Measurements from ENCODE around the gene IQSEC3.

Gene IQSEC3

DNA sequence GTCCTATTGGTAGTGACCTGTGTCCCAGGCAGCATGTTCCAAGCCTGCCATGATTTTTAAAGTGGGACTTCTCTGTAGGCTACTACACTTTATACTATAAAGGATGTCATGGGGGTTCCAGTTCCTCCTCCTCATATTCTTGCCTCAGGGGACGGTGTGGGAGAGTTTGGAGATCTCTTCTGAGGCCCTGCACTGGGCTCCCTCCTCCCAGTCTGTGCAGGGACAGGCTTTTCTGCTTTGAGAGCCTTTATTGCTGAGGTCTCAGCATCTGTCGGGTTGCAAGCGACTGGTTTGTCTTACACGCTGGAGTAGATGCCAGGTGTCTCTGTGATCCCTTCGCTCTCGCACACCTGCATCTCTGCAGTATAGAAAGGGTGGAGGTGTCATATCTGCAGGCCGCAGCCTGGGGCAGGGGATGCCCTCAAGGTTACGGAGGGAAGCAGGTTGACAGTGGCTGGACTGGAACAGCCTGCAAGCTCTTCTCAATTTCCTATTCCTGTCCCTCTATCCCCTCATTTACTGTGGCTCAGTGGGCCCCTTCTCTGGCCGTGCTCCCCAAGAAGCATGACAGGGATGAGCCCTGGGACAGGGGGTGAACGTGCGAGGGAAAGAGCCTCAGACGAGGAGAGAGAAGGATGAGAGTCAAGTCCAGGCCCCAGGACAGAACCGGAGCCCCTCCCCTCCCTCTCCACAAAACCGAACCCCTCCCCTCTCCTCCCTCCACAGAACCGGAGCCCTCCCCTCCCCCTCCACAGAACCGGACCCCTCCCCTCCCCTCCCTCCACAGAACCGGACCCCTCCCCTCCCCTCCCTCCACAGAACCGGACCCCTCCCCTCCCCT is 96.1 kb downstream of the IQSEC3 start:
- Mint-ChIP-seq H3K4me1 (peaks cover 44% of the 10 kb centered on the region), H3K36me3 (ENCODE audit: low read depth) (peaks cover 4% of the 10 kb centered on the region), H3K27me3 (ENCODE audit: low read depth, poor library complexity) (peaks cover 18% of the 10 kb centered on the region), H3K4me3 (no peak overlapping the region), H3K9me3 (no peaks in the 10 kb centered on the region), H3K27ac (peak overlapping the region; percentile 15)
- TF ChIP-seq, protein P1, sequence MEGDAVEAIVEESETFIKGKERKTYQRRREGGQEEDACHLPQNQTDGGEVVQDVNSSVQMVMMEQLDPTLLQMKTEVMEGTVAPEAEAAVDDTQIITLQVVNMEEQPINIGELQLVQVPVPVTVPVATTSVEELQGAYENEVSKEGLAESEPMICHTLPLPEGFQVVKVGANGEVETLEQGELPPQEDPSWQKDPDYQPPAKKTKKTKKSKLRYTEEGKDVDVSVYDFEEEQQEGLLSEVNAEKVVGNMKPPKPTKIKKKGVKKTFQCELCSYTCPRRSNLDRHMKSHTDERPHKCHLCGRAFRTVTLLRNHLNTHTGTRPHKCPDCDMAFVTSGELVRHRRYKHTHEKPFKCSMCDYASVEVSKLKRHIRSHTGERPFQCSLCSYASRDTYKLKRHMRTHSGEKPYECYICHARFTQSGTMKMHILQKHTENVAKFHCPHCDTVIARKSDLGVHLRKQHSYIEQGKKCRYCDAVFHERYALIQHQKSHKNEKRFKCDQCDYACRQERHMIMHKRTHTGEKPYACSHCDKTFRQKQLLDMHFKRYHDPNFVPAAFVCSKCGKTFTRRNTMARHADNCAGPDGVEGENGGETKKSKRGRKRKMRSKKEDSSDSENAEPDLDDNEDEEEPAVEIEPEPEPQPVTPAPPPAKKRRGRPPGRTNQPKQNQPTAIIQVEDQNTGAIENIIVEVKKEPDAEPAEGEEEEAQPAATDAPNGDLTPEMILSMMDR (IDR thresholded peaks at IDR 0.05): no peak
- DNase-seq: peak; percentile 35

DNA sequence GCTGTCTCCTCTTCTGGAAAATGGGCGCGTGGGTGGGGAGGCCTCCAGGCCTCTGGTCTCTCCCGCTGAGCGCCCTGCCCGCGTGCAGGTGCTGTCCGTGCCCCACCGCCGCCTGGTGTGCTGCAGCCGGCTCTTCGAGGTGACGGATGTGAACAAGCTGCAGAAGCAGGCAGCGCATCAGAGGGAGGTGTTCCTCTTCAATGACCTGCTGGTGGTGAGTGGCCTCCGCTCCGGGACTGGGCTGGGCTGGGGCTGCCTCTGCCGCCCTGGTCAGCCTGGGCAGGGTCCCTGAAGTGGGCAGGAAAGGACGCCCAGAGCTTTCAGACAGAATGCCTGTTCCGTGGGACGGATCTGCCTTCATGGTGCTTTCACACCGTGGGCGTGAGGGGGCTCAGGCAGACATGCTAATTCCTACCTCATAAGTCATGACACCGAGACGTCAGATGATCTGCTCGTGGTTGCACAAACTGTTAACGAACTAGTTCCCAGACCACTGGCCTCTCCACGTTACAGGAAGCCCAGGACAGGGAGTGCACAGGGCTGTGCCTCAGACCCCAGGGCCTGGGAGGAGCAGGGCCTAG is 96.9 kb downstream of the IQSEC3 start:
- Mint-ChIP-seq H3K36me3 (ENCODE audit: low read depth) (peaks cover 4% of the 10 kb centered on the region), H3K9me3 (no peaks in the 10 kb centered on the region), H3K27ac (no peak overlapping the region), H3K4me1 (peaks cover 52% of the 10 kb centered on the region), H3K4me3 (no peak overlapping the region), H3K27me3 (ENCODE audit: low read depth, poor library complexity) (peaks cover 18% of the 10 kb centered on the region)
- TF ChIP-seq, protein P1 (IDR thresholded peaks at IDR 0.05): no peak
- no peak for DNase-seq

DNA sequence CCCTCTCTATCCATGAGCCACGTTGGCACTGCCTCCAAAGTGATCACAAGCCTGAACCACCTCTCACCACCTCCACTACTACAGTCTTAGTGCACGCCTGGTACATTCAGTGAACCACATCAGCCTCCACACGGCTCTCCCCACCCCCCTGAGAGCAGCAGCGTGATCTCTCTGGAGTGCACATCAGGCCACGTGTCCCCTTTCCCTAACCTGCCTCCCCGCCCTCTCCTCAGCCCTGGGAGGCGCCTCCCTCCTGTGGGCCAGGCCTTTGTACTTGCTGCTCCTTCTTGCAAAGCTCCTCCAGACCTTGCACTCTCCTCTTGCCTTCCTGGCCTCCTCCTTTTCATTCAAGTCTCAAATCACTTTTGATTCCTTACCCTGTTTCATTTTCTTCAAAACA is 97.6 kb downstream of the IQSEC3 start:
- Mint-ChIP-seq H3K36me3 (ENCODE audit: low read depth) (no peaks in the 10 kb centered on the region), H3K9me3 (no peaks in the 10 kb centered on the region), H3K27me3 (ENCODE audit: low read depth, poor library complexity) (peaks cover 18% of the 10 kb centered on the region), H3K27ac (peak overlapping the region; percentile 62), H3K4me3 (peak overlapping the region; percentile 20), H3K4me1 (peaks cover 60% of the 10 kb centered on the region)
- peak; percentile 34 for DNase-seq
- TF ChIP-seq, protein P1 (IDR thresholded peaks at IDR 0.05): no peak

DNA sequence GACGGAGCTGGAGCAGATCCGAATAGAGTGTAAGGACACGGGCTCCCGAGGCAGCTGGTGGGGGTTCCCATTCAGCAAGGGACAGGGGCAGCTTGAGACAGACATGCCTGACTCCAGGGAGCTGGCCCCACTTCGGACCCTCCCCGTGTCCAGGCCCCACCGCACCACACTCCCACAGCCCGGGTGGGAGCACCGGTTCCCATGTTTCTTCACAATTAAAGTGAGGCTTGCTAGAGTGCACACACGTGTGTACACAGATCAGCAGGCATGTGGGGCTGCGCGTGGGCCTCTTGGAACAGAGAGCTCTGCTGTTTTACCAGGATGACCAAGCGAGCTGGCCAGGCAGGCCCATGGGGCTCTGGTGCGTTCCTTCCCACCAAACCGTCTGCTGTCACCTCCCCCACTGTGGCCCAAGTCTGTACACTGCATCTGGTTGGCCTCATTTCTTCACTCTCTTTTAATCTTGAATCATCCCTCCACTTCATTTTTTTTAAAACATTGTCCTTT is 99.3 kb downstream of the IQSEC3 start:
- peak overlapping the region; percentile 10 for H3K4me3 Mint-ChIP-seq
- peaks cover 6% of the 10 kb centered on the region for H3K27me3 Mint-ChIP-seq (ENCODE audit: low read depth, poor library complexity)

DNA sequence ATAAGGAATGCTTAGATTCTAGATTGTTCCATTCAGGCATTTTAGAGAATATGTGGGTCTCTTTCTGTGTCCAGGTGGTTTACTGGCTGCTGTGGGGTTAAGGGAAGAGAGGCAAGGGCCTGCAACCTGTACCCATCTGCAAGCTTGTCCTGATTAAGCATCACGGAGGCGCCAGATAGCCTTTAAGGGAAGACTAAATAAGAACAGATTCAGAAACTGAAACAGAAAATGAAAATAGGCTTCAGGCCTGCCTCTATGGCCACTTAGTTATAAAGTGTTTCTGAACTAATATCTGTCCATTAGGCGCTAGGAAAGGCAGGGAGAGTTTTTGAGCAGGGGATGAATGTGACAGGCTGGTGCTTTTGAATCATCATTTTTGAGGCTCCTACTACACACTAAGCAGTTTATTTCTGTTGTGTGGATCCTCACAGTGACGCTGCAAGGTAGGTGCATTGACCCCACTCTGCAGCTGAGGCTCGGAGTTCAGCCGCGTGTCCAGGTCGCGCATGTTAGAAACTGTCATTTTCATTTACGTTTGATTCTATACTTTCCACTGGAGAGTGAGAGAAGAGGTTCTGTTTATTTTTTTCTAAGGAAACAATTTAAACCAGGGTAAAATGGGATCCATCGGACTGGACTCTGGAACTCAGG is 100.0 kb downstream of the IQSEC3 start:
- Mint-ChIP-seq H3K27me3 (ENCODE audit: low read depth, poor library complexity) (peaks cover 6% of the 10 kb centered on the region), H3K4me3 (peak overlapping the region; percentile 62), H3K9me3 (no peaks in the 10 kb centered on the region), H3K4me1 (peaks cover 78% of the 10 kb centered on the region), H3K27ac (peak overlapping the region; percentile 31), H3K36me3 (ENCODE audit: low read depth) (no peaks in the 10 kb centered on the region)
- TF ChIP-seq, protein P1 (IDR thresholded peaks at IDR 0.05): no peak
- DNase-seq: no peak

More for the DNA sequence above, 99.3 kb downstream of the IQSEC3 start:
- Mint-ChIP-seq H3K36me3 (ENCODE audit: low read depth) (no peaks in the 10 kb centered on the region), H3K27ac (no peak overlapping the region), H3K9me3 (no peaks in the 10 kb centered on the region), H3K4me1 (peaks cover 72% of the 10 kb centered on the region)
- DNase-seq: no peak
- TF ChIP-seq, protein P1 (IDR thresholded peaks at IDR 0.05): no peak
